DOHH2 (cell line): Measurements from ENCODE around the gene IL22RA2.

ENCODE experiments used
- H3F3A ChIP-seq: fragments of 200-600 bp; sonication (generic), shearing (Covaris generic); 2 replicates; pipeline ENCODE4 v1.6.0; 2016; ENCODE audit warnings: antibody characterized with exemption, mild to moderate bottlenecking; ENCODE audit not compliant: control insufficient read depth, insufficient read depth
- H3K27ac ChIP-seq: fragments of 200-600 bp; sonication (generic); 2 replicates; pipeline ENCODE4 v1.5.1; 2014; ENCODE audit warnings: low read depth, mild to moderate bottlenecking, low read length, moderate library complexity
- H3K27me3 ChIP-seq: fragments of 200-600 bp; sonication (generic); 2 replicates; pipeline ENCODE4 v1.6.1; 2014; ENCODE audit warnings: mild to moderate bottlenecking, low read length, mixed read lengths; ENCODE audit not compliant: control insufficient read depth
- H3K36me3 ChIP-seq: fragments of 200-600 bp; sonication (generic); 2 replicates; pipeline ENCODE4 v1.6.1; 2014; ENCODE audit warnings: mild to moderate bottlenecking, low read length, moderate library complexity, mixed read lengths; ENCODE audit not compliant: control insufficient read depth
- H3K4me1 ChIP-seq: fragments of 200-600 bp; sonication (generic); 2 replicates; pipeline ENCODE4 v1.6.1; 2014; ENCODE audit warnings: mild to moderate bottlenecking, low read length, mixed read lengths; ENCODE audit not compliant: control insufficient read depth
- H3K4me2 ChIP-seq: fragments of 200-600 bp; sonication (generic); 2 replicates; pipeline ENCODE4 v1.6.0; 2014; ENCODE audit warnings: mild to moderate bottlenecking, low read length, moderate library complexity
- H3K4me3 ChIP-seq: fragments of 200-600 bp; sonication (generic); 2 replicates; pipeline ENCODE4 v1.5.1; 2014; ENCODE audit warnings: mild to moderate bottlenecking, low read length, mixed read lengths
- H3K79me2 ChIP-seq: fragments of 200-600 bp; sonication (generic); 2 replicates; pipeline ENCODE4 v1.6.1; 2014; ENCODE audit warnings: mild to moderate bottlenecking, low read length, mixed read lengths; ENCODE audit not compliant: control insufficient read depth
- H3K9me2 ChIP-seq: fragments of 200-600 bp; sonication (generic); replicated peaks from 2 replicates; pipeline ENCODE4 v1.6.1; 2014; ENCODE audit warnings: mild to moderate bottlenecking, low read length, mixed read lengths; ENCODE audit not compliant: control insufficient read depth
- H3K9me3 ChIP-seq: fragments of 200-600 bp; sonication (generic); 2 replicates; pipeline ENCODE4 v1.6.1; 2014; ENCODE audit warnings: antibody characterized with exemption, low read length, mixed read lengths; ENCODE audit not compliant: control insufficient read depth, insufficient read depth
- H4K20me1 ChIP-seq: fragments of 200-600 bp; sonication (generic); 2 replicates; pipeline ENCODE4 v1.6.0; 2014; ENCODE audit warnings: low read depth, mild to moderate bottlenecking, antibody characterized with exemption, low read length, moderate library complexity; ENCODE audit not compliant: control insufficient read depth, insufficient read depth
- CTCF ChIP-seq: fragments of 200-600 bp; sonication (generic); IDR thresholded peaks from one replicate; pipeline ENCODE4 v1.5.1; 2014; ENCODE audit warnings: antibody characterized with exemption, mild to moderate bottlenecking, low read depth, low read length; ENCODE audit not compliant: poor library complexity, severe bottlenecking
- EZH2phosphoT487 ChIP-seq: fragments of 200-600 bp; sonication (generic); IDR thresholded peaks from 2 replicates; pipeline ENCODE4 v1.6.1; 2017; ENCODE audit warnings: borderline replicate concordance, mild to moderate bottlenecking, antibody characterized with exemption, low read length, moderate library complexity, mixed read lengths

The IL22RA2 gene

GRCh38 chr6:137102050-137102848 is 71.2 kb downstream of the IL22RA2 start:
- no peak overlapping the region for H3K4me2 ChIP-seq
- H3K9me2 ChIP-seq: no peaks in the 10 kb centered on the region
- no peaks in the 10 kb centered on the region for H3K79me2 ChIP-seq
- no peaks in the 10 kb centered on the region for H4K20me1 ChIP-seq
- no peak overlapping the region for H3K4me3 ChIP-seq
- no peak overlapping the region for H3K27ac ChIP-seq
- no peaks in the 10 kb centered on the region for H3K9me3 ChIP-seq
- no peaks in the 10 kb centered on the region for H3K36me3 ChIP-seq
- H3K4me1 ChIP-seq: peaks cover 9% of the 10 kb centered on the region
- TF ChIP-seq EZH2phosphoT487 (no peak), CTCF (no peak)
- no peaks in the 10 kb centered on the region for H3K27me3 ChIP-seq
- H3F3A ChIP-seq: no peaks in the 10 kb centered on the region

GRCh38 chr6:137099689-137100403 is 73.6 kb downstream of the IL22RA2 start:
- Histone ChIP-seq H3K4me2 (no peak overlapping the region), H3K4me1 (peaks cover 17% of the 10 kb centered on the region), H3K9me2 (no peaks in the 10 kb centered on the region), H3K79me2 (no peaks in the 10 kb centered on the region), H3F3A (no peaks in the 10 kb centered on the region), H3K36me3 (no peaks in the 10 kb centered on the region), H3K4me3 (no peak overlapping the region), H3K27ac (no peak overlapping the region), H3K9me3 (no peaks in the 10 kb centered on the region), H3K27me3 (no peaks in the 10 kb centered on the region), H4K20me1 (no peaks in the 10 kb centered on the region)
- no peak for TF ChIP-seq EZH2phosphoT487
- TF ChIP-seq CTCF: no peak

- no peaks in the 10 kb centered on the region for H3K9me2 ChIP-seq
- peaks cover 13% of the 10 kb centered on the region for H3K4me1 ChIP-seq
- no peaks in the 10 kb centered on the region for H4K20me1 ChIP-seq
- H3K9me3 ChIP-seq: no peaks in the 10 kb centered on the region
- H3K36me3 ChIP-seq: no peaks in the 10 kb centered on the region
- no peak overlapping the region for H3K27ac ChIP-seq
- H3K4me3 ChIP-seq: no peak overlapping the region
- TF ChIP-seq EZH2phosphoT487: no peak
- no peaks in the 10 kb centered on the region for H3F3A ChIP-seq
- no peaks in the 10 kb centered on the region for H3K27me3 ChIP-seq
- H3K4me2 ChIP-seq: no peak overlapping the region
- no peaks in the 10 kb centered on the region for H3K79me2 ChIP-seq
Observed at GRCh38 chr6:137097526-137097925, 75.9 kb downstream of the IL22RA2 start.

- Histone ChIP-seq H3K79me2 (no peaks in the 10 kb centered on the region), H3K4me2 (no peak overlapping the region), H3K9me2 (no peaks in the 10 kb centered on the region), H3K27me3 (no peaks in the 10 kb centered on the region), H3K27ac (no peak overlapping the region), H3F3A (no peaks in the 10 kb centered on the region), H3K4me1 (peaks cover 12% of the 10 kb centered on the region), H4K20me1 (no peaks in the 10 kb centered on the region), H3K36me3 (no peaks in the 10 kb centered on the region), H3K4me3 (no peak overlapping the region), H3K9me3 (no peaks in the 10 kb centered on the region)
- TF ChIP-seq CTCF (no peak), EZH2phosphoT487 (no peak)
Observed at GRCh38 chr6:137097057-137097456, 76.4 kb downstream of the IL22RA2 start.
